Neuronal stem cell (in vitro differentiated cells): ENCODE results near the gene PLEKHJ1.

Source experiments
- DNase-seq: peaks from one replicate; pipeline ENCODE4 v3.0.0-alpha.2; 2013; ENCODE audit warnings: low spot score
- H2AFZ ChIP-seq: one replicate; pipeline ENCODE4 v1.6.1; 2013; ENCODE audit warnings: mild to moderate bottlenecking, low read length, inconsistent platforms
- H2AK5ac ChIP-seq: 2 replicates; pipeline ENCODE4 v1.6.1; 2013; ENCODE audit warnings: low read depth, mild to moderate bottlenecking, inconsistent platforms, low read length, moderate library complexity, mixed read lengths
- H2BK120ac ChIP-seq: 2 replicates; pipeline ENCODE4 v1.6.1; 2013; ENCODE audit warnings: low read depth, mild to moderate bottlenecking, inconsistent platforms, low read length, moderate library complexity, mixed read lengths
- H2BK12ac ChIP-seq: one replicate; pipeline ENCODE4 v1.6.1; 2013; ENCODE audit warnings: low read length, inconsistent platforms
- H2BK15ac ChIP-seq: 2 replicates; pipeline ENCODE4 v1.6.1; 2013; ENCODE audit warnings: mild to moderate bottlenecking, low read length, inconsistent platforms, mixed read lengths
- H2BK5ac ChIP-seq: one replicate; pipeline ENCODE4 v1.6.1; 2013; ENCODE audit warnings: inconsistent platforms, mild to moderate bottlenecking, low read length, moderate library complexity
- H3K14ac ChIP-seq: one replicate; pipeline ENCODE4 v1.6.1; 2013; ENCODE audit warnings: low read length, inconsistent platforms
- H3K18ac ChIP-seq: 2 replicates; pipeline ENCODE4 v1.6.1; 2013; ENCODE audit warnings: low read length, inconsistent platforms
- H3K23ac ChIP-seq: 2 replicates; pipeline ENCODE4 v1.6.1; 2013; ENCODE audit warnings: low read depth, mild to moderate bottlenecking, mixed read lengths, low read length, inconsistent platforms; ENCODE audit not compliant: poor library complexity
- H3K27ac ChIP-seq: replicated peaks from 3 replicates; pipeline ENCODE4 v1.5.1; 2013; ENCODE audit warnings: low read length, inconsistent platforms
- H3K27me3 ChIP-seq, 3 experiments: 2 replicates each; pipeline ENCODE4 v1.6.1; 2013; ENCODE audit warnings: low read length in 3 of 3, mild to moderate bottlenecking in 2 of 3, inconsistent platforms in 1 of 3, low read depth in 1 of 3, mixed read lengths in 1 of 3, moderate library complexity in 1 of 3; ENCODE audit not compliant: control insufficient read depth in 3 of 3, insufficient read depth in 3 of 3
- H3K36me3 ChIP-seq, 2 donors: replicated peaks in 1 of 2; 2 replicates each; pipeline ENCODE4 v1.6.1; 2013; ENCODE audit warnings: low read length in 2 of 2; ENCODE audit not compliant: control insufficient read depth in 2 of 2, insufficient read depth in 2 of 2
- H3K4ac ChIP-seq: 2 replicates; pipeline ENCODE4 v1.6.1; 2013; ENCODE audit warnings: inconsistent platforms, mild to moderate bottlenecking, low read length, moderate library complexity
- H3K4me1 ChIP-seq, 2 donors: 1 replicate in 1 of 2; 2 replicates in 1 of 2; pipeline ENCODE4 v1.6.1; 2013; ENCODE audit warnings: low read length in 2 of 2, low read depth in 1 of 2; ENCODE audit not compliant: control insufficient read depth in 2 of 2, insufficient read depth in 1 of 2
- H3K4me2 ChIP-seq: one replicate; pipeline ENCODE4 v1.6.1; 2013; ENCODE audit warnings: mild to moderate bottlenecking, low read length, inconsistent platforms; ENCODE audit not compliant: insufficient read depth, poor library complexity, severe bottlenecking
- H3K4me3 ChIP-seq, 2 donors: 2 replicates each; pipeline ENCODE4 v1.5.1; 2013; ENCODE audit warnings: low read length in 2 of 2, mild to moderate bottlenecking in 2 of 2, inconsistent platforms in 1 of 2, moderate library complexity in 1 of 2
- H3K79me1 ChIP-seq: one replicate; pipeline ENCODE4 v1.6.1; 2013; ENCODE audit warnings: low read depth, mild to moderate bottlenecking, inconsistent platforms, low read length, moderate library complexity
- H3K9ac ChIP-seq: one replicate; pipeline ENCODE4 v1.6.1; 2013; ENCODE audit warnings: mild to moderate bottlenecking, low read depth, low read length, inconsistent platforms; ENCODE audit not compliant: poor library complexity
- H3K9me3 ChIP-seq, 2 donors: replicated peaks in 1 of 2; 2 replicates each; pipeline versions ENCODE3 to v1.6.1; 2013; ENCODE audit warnings: low read length in 2 of 2, mild to moderate bottlenecking in 2 of 2, inconsistent platforms in 1 of 2, low read depth in 1 of 2, mixed read lengths in 1 of 2, moderate library complexity in 1 of 2; ENCODE audit not compliant: control insufficient read depth in 2 of 2, insufficient read depth in 1 of 2
- H4K8ac ChIP-seq: one replicate; pipeline ENCODE4 v1.6.1; 2013; ENCODE audit warnings: low read depth, mild to moderate bottlenecking, inconsistent platforms, low read length, moderate library complexity
- H4K91ac ChIP-seq: one replicate; pipeline ENCODE4 v1.6.1; 2013; ENCODE audit warnings: low read length, low read depth, mild to moderate bottlenecking, inconsistent platforms; ENCODE audit not compliant: poor library complexity
- WGBS, 2 donors: extraction: QIAGEN DNeasy Blood & Tissue Kit; methylation state at CpG; one replicate each; pipeline ENCODE4 v1.1.7; 2013; ENCODE audit warnings: missing lambda C conversion rate in 2 of 2, mixed read lengths in 1 of 2; ENCODE audit not compliant: insufficient read length in 2 of 2, insufficient replicate concordance in 1 of 2; ENCODE audit errors: extremely low coverage in 2 of 2; 5-methylcytosine and 5-hydroxymethylcytosine counted together

The PLEKHJ1 gene

GRCh38 chr19:2213799-2214198 lies 22.3 kb downstream of the PLEKHJ1 start:
- Histone ChIP-seq H3K18ac (no peak overlapping the region), H3K4ac (no peak overlapping the region), H3K4me2 (no peak overlapping the region), H2BK15ac (no peak overlapping the region), H3K4me3 (no peak overlapping the region), H2AFZ (no peak overlapping the region), H3K9me3 (peaks cover 0 to 3% of the 10 kb centered on the region in 2 donors), H4K91ac (no peak overlapping the region), H3K27me3 (no peaks in the 10 kb centered on the region), H4K8ac (no peak overlapping the region), H3K23ac (peak overlapping the region; percentile 43), H2BK12ac (no peak overlapping the region), H3K14ac (no peak overlapping the region), H3K4me1 (no peaks in the 10 kb centered on the region), H3K79me1 (peaks cover 18% of the 10 kb centered on the region), H2AK5ac (no peak overlapping the region), H3K27ac (no peak overlapping the region), H3K9ac (peak overlapping the region; percentile 60), H2BK5ac (no peak overlapping the region), H2BK120ac (no peak overlapping the region), H3K36me3 (peaks cover 71 to 96% of the 10 kb centered on the region in 2 donors)
- no CpG with 5 or more reads among the region's 26 CpGs for WGBS, 2 donors
- no peak for DNase-seq

GRCh38 chr19:2212861-2213711 lies 23.0 kb downstream of the PLEKHJ1 start:
- Histone ChIP-seq H3K9ac (no peak overlapping the region), H2BK120ac (no peak overlapping the region), H3K23ac (no peak overlapping the region), H2AFZ (no peak overlapping the region), H4K8ac (no peak overlapping the region), H3K36me3 (peaks cover 70 to 100% of the 10 kb centered on the region in 2 donors), H3K27me3 (no peaks in the 10 kb centered on the region), H3K27ac (no peak overlapping the region), H3K4me1 (peaks cover 0 to 6% of the 10 kb centered on the region in 2 donors), H2BK15ac (no peak overlapping the region), H3K4ac (no peak overlapping the region), H2BK12ac (no peak overlapping the region), H3K79me1 (peaks cover 18% of the 10 kb centered on the region), H3K9me3 (peaks cover 0 to 3% of the 10 kb centered on the region in 2 donors), H2BK5ac (no peak overlapping the region), H3K4me2 (no peak overlapping the region), H3K4me3 (no peak overlapping the region), H2AK5ac (no peak overlapping the region), H3K18ac (no peak overlapping the region), H4K91ac (no peak overlapping the region), H3K14ac (no peak overlapping the region)
- WGBS, 2 donors = no CpG with 5 or more reads among the region's 21 CpGs
- no peak for DNase-seq

- no peak for DNase-seq
- Histone ChIP-seq H2BK15ac (no peak overlapping the region), H3K23ac (peak overlapping the region; percentile 43), H2AK5ac (no peak overlapping the region), H2BK120ac (no peak overlapping the region), H3K27me3 (no peaks in the 10 kb centered on the region), H2BK12ac (no peak overlapping the region), H3K79me1 (peaks cover 18% of the 10 kb centered on the region), H3K4me1 (peaks cover 0 to 9% of the 10 kb centered on the region in 2 donors), H2AFZ (no peak overlapping the region), H3K18ac (no peak overlapping the region), H3K4me2 (no peak overlapping the region), H3K36me3 (peaks cover 61 to 100% of the 10 kb centered on the region in 2 donors), H4K8ac (no peak overlapping the region), H3K4me3 (peak overlapping the region in 1 of 2 donors; percentile 20), H3K27ac (no peak overlapping the region), H3K9me3 (peaks cover 0 to 3% of the 10 kb centered on the region in 2 donors), H3K4ac (no peak overlapping the region), H2BK5ac (no peak overlapping the region), H3K14ac (no peak overlapping the region), H3K9ac (peak overlapping the region; percentile 81), H4K91ac (no peak overlapping the region)
- no CpG with 5 or more reads among the region's 33 CpGs for WGBS, 2 donors
These were observed 25.0 kb downstream of the PLEKHJ1 start for GRCh38 chr19:2210987-2211740.

- Histone ChIP-seq H4K91ac (peak overlapping the region; percentile 30), H3K9me3 (peaks cover 0 to 3% of the 10 kb centered on the region in 2 donors), H3K4me3 (no peak overlapping the region), H2AK5ac (no peak overlapping the region), H3K4ac (no peak overlapping the region), H3K4me2 (no peak overlapping the region), H2AFZ (no peak overlapping the region), H3K18ac (no peak overlapping the region), H3K79me1 (peaks cover 17% of the 10 kb centered on the region), H2BK15ac (no peak overlapping the region), H3K14ac (no peak overlapping the region), H2BK120ac (no peak overlapping the region), H3K23ac (no peak overlapping the region), H3K36me3 (peaks cover 53 to 99% of the 10 kb centered on the region in 2 donors), H2BK5ac (peak overlapping the region; percentile 39), H3K27ac (no peak overlapping the region), H4K8ac (no peak overlapping the region), H3K9ac (no peak overlapping the region), H2BK12ac (no peak overlapping the region), H3K27me3 (no peaks in the 10 kb centered on the region), H3K4me1 (peaks cover 0 to 9% of the 10 kb centered on the region in 2 donors)
- no CpG with 5 or more reads among the region's 21 CpGs for WGBS, 2 donors
- DNase-seq = no peak
These were observed 25.9 kb downstream of the PLEKHJ1 start for GRCh38 chr19:2210206-2210605.
